Right lobe of liver (tissue), 6 donors: Measurements from ENCODE around the gene RBM19. TPM values are rescaled to one million over a fixed set of nuclear protein-coding genes. Genes with fewer than 3 reads are reported as not detected.
A peak's percentile ranks its signal among the peaks of the same experiment; 100 is the strongest.

ENCODE experiments used
- ATAC-seq, 4 donors: fragments of 200-7000 bp; cut with Tn5 transposase; one replicate each; pipeline ENCODE4 v1.9.1; 2020; ENCODE audit warnings: mild to moderate bottlenecking in 4 of 4, moderate library complexity in 4 of 4
- DNase-seq, 3 donors: peaks; one replicate each; pipeline ENCODE4 v3.0.0-alpha.2; 2020
- H3K27ac ChIP-seq, 3 donors: fragments of 200-600 bp; one replicate each; pipeline ENCODE4 v1.8.0; 2022
- H3K27me3 ChIP-seq, 2 donors: fragments of 200-600 bp; one replicate each; pipeline ENCODE4 v1.8.0; 2022
- H3K36me3 ChIP-seq, 4 donors: fragments of 200-600 bp; sonication (generic) in 1 of 4; one replicate each; pipeline versions ENCODE4 v1.5.1 to v1.8.0; 2017 to 2022; ENCODE audit warnings: control low read depth in 1 of 4
- H3K4me1 ChIP-seq, 4 donors: fragments of 200-600 bp; sonication (generic) in 1 of 4; one replicate each; pipeline versions ENCODE4 v1.5.1 to v1.8.0; 2017 to 2022; ENCODE audit warnings: control low read depth in 1 of 4
- H3K4me3 ChIP-seq, 3 donors: fragments of 200-600 bp; one replicate each; pipeline ENCODE4 v1.8.0; 2022
- H3K9me3 ChIP-seq, 4 donors: fragments of 200-600 bp; sonication (generic) in 1 of 4; one replicate each; pipeline versions ENCODE4 v1.5.1 to v1.8.0; 2017 to 2022; ENCODE audit warnings: control low read depth in 1 of 4
- CTCF ChIP-seq, 4 donors: fragments of 200-600 bp in 3 of 4; fragments of 450-650 bp in 1 of 4; IDR thresholded peaks; one replicate each; pipeline versions ENCODE4 v1.5.1 to v1.8.0; 2016 to 2022; ENCODE audit warnings: antibody characterized with exemption in 4 of 4, mild to moderate bottlenecking in 2 of 4
- POLR2A ChIP-seq: fragments of 450-650 bp; IDR thresholded peaks from one replicate; pipeline ENCODE4 v1.6.1; 2017; ENCODE audit warnings: antibody characterized with exemption, mild to moderate bottlenecking
- WGBS: methylation state at CpG from one replicate; pipeline ENCODE4 v1.1.6; 2018; ENCODE audit warnings: low coverage, low lambda C conversion rate; ENCODE audit not compliant: insufficient coverage; ENCODE audit errors: missing lambda C conversion rate; 5-methylcytosine and 5-hydroxymethylcytosine counted together
- intact Hi-C, 2 donors: fragments of 100-400 bp; cut with DNase I; formaldehyde crosslinking; loops; one replicate each; pipeline versions ENCODE4 v1.11.2 to v1.14.1; 2022
- total RNA-seq, 6 experiments: library from RNA; depleted of rRNA in 2 of 6; stranded (reverse); fragments of >200 nt in 2 of 6; fragmentation: NEBNext Ultra II Directional in 3 of 6; extraction: Animal tissue kit (Norgen Biotek cat#: 25700) in 3 of 6; gene quantifications; one replicate each; pipeline versions ENCODE4 v1.1.0 to v1.2.4, GENCODE V29; 2016 to 2023
- donor health status: DM: no; HTN: yes; CAD: no.
- donor health status: DM: no; HTN: no; CAD: no.
- donor health status: DM: no; HTN: no; CAD: no.
- donor health status: DM: no; HTN: yes; CAD: no.
- donor health status: DM: no; HTN: yes; CAD: no.

Gene RBM19
- total RNA-seq, 6 experiments from 2014 or later: 11.3 to 17.2 (median 14.2) TPM

- TF ChIP-seq CTCF (IDR thresholded peaks at IDR 0.05) (no peak), POLR2A (no peak)
- Histone ChIP-seq H3K4me1 (no peaks in the 10 kb centered on the region), H3K4me3 (no peak overlapping the region), H3K36me3 (no peaks in the 10 kb centered on the region), H3K27ac (no peak overlapping the region), H3K27me3 (no peaks in the 10 kb centered on the region), H3K9me3 (no peaks in the 10 kb centered on the region)
- intact Hi-C loops: no loop called here
- ATAC-seq: no peak
- 51% methylated on average over 6 of the region's 10 CpGs for WGBS
- no peak for DNase-seq
These were observed 45.6 kb upstream of the RBM19 start for GRCh38 chr12:114011711-114012110.

GRCh38 chr12:114006482-114007425 lies 40.6 kb upstream of the RBM19 start:
- DNase-seq (no peak), ATAC-seq (peak; percentile 34 to 57 (median 40))
- TF ChIP-seq POLR2A: no peak
- TF ChIP-seq CTCF (IDR thresholded peaks at IDR 0.05): no peak
- intact Hi-C loops: no loop called here
- Histone ChIP-seq H3K27ac (no peak overlapping the region), H3K4me3 (no peak overlapping the region), H3K9me3 (no peaks in the 10 kb centered on the region), H3K27me3 (no peaks in the 10 kb centered on the region), H3K4me1 (no peaks in the 10 kb centered on the region), H3K36me3 (no peaks in the 10 kb centered on the region)
- WGBS: 72% methylated on average over 9 of the region's 11 CpGs

GRCh38 chr12:114004402-114004801 lies 38.3 kb upstream of the RBM19 start:
- H3K9me3 ChIP-seq: no peaks in the 10 kb centered on the region
- DNase-seq (no peak), ATAC-seq (no peak)
- no peak overlapping the region for H3K4me3 ChIP-seq
- intact Hi-C loops: no loop called here
- no peaks in the 10 kb centered on the region for H3K4me1 ChIP-seq
- no peak overlapping the region for H3K27ac ChIP-seq
- TF ChIP-seq POLR2A: no peak
- no peak for TF ChIP-seq CTCF (IDR thresholded peaks at IDR 0.05)
- H3K36me3 ChIP-seq: no peaks in the 10 kb centered on the region
- WGBS: 66% methylated on average over 3 of the region's 3 CpGs
- no peaks in the 10 kb centered on the region for H3K27me3 ChIP-seq

GRCh38 chr12:114003286-114003685 lies 37.2 kb upstream of the RBM19 start:
- intact Hi-C loops: no loop called here

More at GRCh38 chr12:114003286-114003685, 37.2 kb upstream of the RBM19 start:
- no peak overlapping the region for H3K27ac ChIP-seq
- H3K4me3 ChIP-seq: no peak overlapping the region
- TF ChIP-seq POLR2A: no peak
- no peak for TF ChIP-seq CTCF (IDR thresholded peaks at IDR 0.05)
- no peaks in the 10 kb centered on the region for H3K9me3 ChIP-seq
- no peaks in the 10 kb centered on the region for H3K27me3 ChIP-seq
- DNase-seq: no peak
- ATAC-seq: no peak
- WGBS: 70% methylated on average over 5 of the region's 5 CpGs
- H3K36me3 ChIP-seq: no peaks in the 10 kb centered on the region
- H3K4me1 ChIP-seq: no peaks in the 10 kb centered on the region
